ENCODE data around the gene IFNL2. TPM values are rescaled to one million over a fixed set of nuclear protein-coding genes. Genes with fewer than 3 reads are reported as not detected.
"Not testable (repeated sequence)": the region's sequence is repeated elsewhere in the genome, so short reads cannot be mapped to it uniquely, and the experiment has no call there.

The IFNL2 gene
- total RNA-seq (not detected in 2 replicates), polyA plus RNA-seq (not detected in 2 replicates), polyA minus RNA-seq (not detected in 2 replicates)
- not detected for total RNA-seq (2013)

- CTCF ChIA-PET; H3K4me1 ChIP-seq (ENCODE audit: control insufficient read depth in 2 of 2, insufficient read depth in 2 of 2, low read length in 2 of 2): not testable (repeated sequence)
- H3K27me3 Mint-ChIP-seq: peaks cover 23% of the 10 kb centered on the region
Observed at GRCh38 chr19:39268085-39268484, at the start of gene IFNL2. Gene IFNL2 (plus strand): TSS chr19:39268396. CDS start chr19:39268569, 173 bp downstream.

DNA sequence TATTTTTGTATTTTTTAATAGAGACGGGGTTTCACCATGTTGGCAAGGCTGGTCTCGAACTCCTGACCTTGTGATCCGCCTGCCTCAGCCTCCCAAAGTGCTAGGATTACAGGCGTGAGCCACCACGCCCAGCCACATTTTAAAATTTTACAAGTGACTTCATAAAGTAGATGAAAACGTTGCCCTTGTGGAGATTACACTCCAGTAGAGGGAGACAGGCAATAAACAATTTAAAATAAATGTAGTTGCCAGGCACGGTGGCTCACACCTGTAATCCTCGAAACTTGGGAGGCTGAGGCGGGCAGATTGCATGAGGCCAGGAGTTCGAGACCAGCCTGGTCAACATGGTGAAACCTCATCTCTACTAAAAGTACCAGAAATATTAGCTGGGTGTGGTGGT, 49.1 kb upstream of the IFNL2 start:
- H3K27ac ChIP-seq (ENCODE audit: low read length in 2 of 2); H3K4me3 Mint-ChIP-seq; H3K27ac Mint-ChIP-seq; H3K36me3 ChIP-seq (replicated peaks in 1 of 2; ENCODE audit: control extremely low read depth in 1 of 2, control insufficient read depth in 1 of 2, extremely low read depth in 1 of 2, insufficient read depth in 2 of 2, low read length in 1 of 2); DNase-seq; H3K4me1 ChIP-seq (ENCODE audit: control insufficient read depth in 2 of 2, insufficient read depth in 2 of 2, low read length in 2 of 2); H4K20me1 ChIP-seq (ENCODE audit: control insufficient read depth, insufficient read depth, low read length, poor library complexity, severe bottlenecking); H3K4me2 ChIP-seq (replicated peaks; ENCODE audit: low read depth, low read length, poor library complexity, severe bottlenecking); H3K4me3 ChIP-seq (ENCODE audit: control extremely low read depth in 1 of 5, extremely low read depth in 1 of 5, insufficient read depth in 1 of 5, low read depth in 2 of 5, low read length in 4 of 5); H3K9me3 Mint-ChIP-seq (ENCODE audit: insufficient read depth); H2AFZ ChIP-seq (ENCODE audit: insufficient read depth, low read depth, low read length, poor library complexity, severe bottlenecking); H3K79me2 ChIP-seq (ENCODE audit: control insufficient read depth, insufficient read depth, low read length); ATAC-seq (ENCODE audit: low read depth); H3K4me1 Mint-ChIP-seq; CTCF ChIA-PET; POLR2A ChIA-PET; H3K9ac ChIP-seq (ENCODE audit: low read length); intact Hi-C loops (cut with micrococcal nuclease): not testable (repeated sequence)
- Histone ChIP-seq H3K9me3 (ENCODE audit: control extremely low read depth in 1 of 3, control insufficient read depth in 2 of 3, insufficient read depth in 1 of 3, low read length in 2 of 3) (peaks cover 0 to 15% (median 0%) of the 10 kb centered on the region in 3 donors), H3K27me3 (replicated peaks in 1 of 4; ENCODE audit: control extremely low read depth in 1 of 4, control insufficient read depth in 3 of 4, insufficient read depth in 4 of 4, low read length in 3 of 4) (peaks cover 0 to 16% (median 4%) of the 10 kb centered on the region in 4 experiments)
- 78% methylated on average over 6 of the region's 10 CpGs for WGBS (ENCODE audit: insufficient coverage)
- peaks cover 39% of the 10 kb centered on the region for H3K27me3 Mint-ChIP-seq

More at GRCh38 chr19:39268085-39268484, at the start of gene IFNL2:
- H3K4me2 ChIP-seq (replicated peaks; ENCODE audit: low read depth, low read length, poor library complexity, severe bottlenecking); H3K4me3 ChIP-seq (ENCODE audit: control extremely low read depth in 1 of 5, extremely low read depth in 1 of 5, insufficient read depth in 1 of 5, low read depth in 2 of 5, low read length in 4 of 5); H3K27ac ChIP-seq (ENCODE audit: low read length in 2 of 2); H3K9me3 Mint-ChIP-seq (ENCODE audit: insufficient read depth); POLR2A ChIA-PET; H3K9ac ChIP-seq (ENCODE audit: low read length); H4K20me1 ChIP-seq (ENCODE audit: control insufficient read depth, insufficient read depth, low read length, poor library complexity, severe bottlenecking); ATAC-seq (ENCODE audit: low read depth); DNase-seq; H3K36me3 ChIP-seq (replicated peaks in 1 of 2; ENCODE audit: control extremely low read depth in 1 of 2, control insufficient read depth in 1 of 2, extremely low read depth in 1 of 2, insufficient read depth in 2 of 2, low read length in 1 of 2); H3K27ac Mint-ChIP-seq; H3K4me1 Mint-ChIP-seq; H2AFZ ChIP-seq (ENCODE audit: insufficient read depth, low read depth, low read length, poor library complexity, severe bottlenecking); intact Hi-C loops (cut with micrococcal nuclease); H3K79me2 ChIP-seq (ENCODE audit: control insufficient read depth, insufficient read depth, low read length); H3K9me3 ChIP-seq (ENCODE audit: control extremely low read depth in 1 of 3, control insufficient read depth in 2 of 3, insufficient read depth in 1 of 3, low read length in 2 of 3); H3K4me3 Mint-ChIP-seq: not testable (repeated sequence)
- H3K27me3 ChIP-seq (replicated peaks in 1 of 4; ENCODE audit: control extremely low read depth in 1 of 4, control insufficient read depth in 3 of 4, insufficient read depth in 4 of 4, low read length in 3 of 4): peaks cover 0 to 28% (median 14%) of the 10 kb centered on the region in 4 experiments
- no CpG with 5 or more reads among the region's 1 CpG for WGBS (ENCODE audit: insufficient coverage)

Measured in B cell (primary cell).